Measurements from ENCODE around the gene LCN1.
"Not testable (repeated sequence)": the region's sequence is repeated elsewhere in the genome, so short reads cannot be mapped to it uniquely, and the experiment has no call there.

LCN1 gene

GRCh38 chr9:135522137-135522877 is 1.1 kb downstream of the LCN1 start:
- DNase-seq (ENCODE audit: low spot score) = no peak

- no peak for DNase-seq (ENCODE audit: low spot score)
Measured at GRCh38 chr9:135522931-135523330, 1.7 kb downstream of the LCN1 start.

- DNase-seq (ENCODE audit: low spot score) = no peak
Measured at GRCh38 chr9:135523521-135524129, 2.4 kb downstream of the LCN1 start.

GRCh38 chr9:135524130-135524861 is 3.1 kb downstream of the LCN1 start:
- no peak for DNase-seq (ENCODE audit: low spot score)

- DNase-seq (ENCODE audit: low spot score) = no peak
Measured at GRCh38 chr9:135525241-135526088, 4.2 kb downstream of the LCN1 start.

GRCh38 chr9:135526089-135526729 is 5.0 kb downstream of the LCN1 start:
- DNase-seq (ENCODE audit: low spot score) = no peak

- no peak for DNase-seq (ENCODE audit: low spot score)
Measured at GRCh38 chr9:135526730-135527571, 5.7 kb downstream of the LCN1 start.

GRCh38 chr9:135528842-135529435 is 7.7 kb downstream of the LCN1 start:
- DNase-seq (ENCODE audit: low spot score) = not testable (repeated sequence)

GRCh38 chr9:135530146-135530545 is 8.9 kb downstream of the LCN1 start:
- no peak for DNase-seq (ENCODE audit: low spot score)

GRCh38 chr9:135531096-135531495 is 9.9 kb downstream of the LCN1 start:
- DNase-seq (ENCODE audit: low spot score) = no peak

- no peak for DNase-seq (ENCODE audit: low spot score)
Measured at GRCh38 chr9:135533113-135533512, 11.9 kb downstream of the LCN1 start.

GRCh38 chr9:135533674-135534073 is 12.4 kb downstream of the LCN1 start:
- DNase-seq (ENCODE audit: low spot score) = no peak

GRCh38 chr9:135534192-135534711 is 13.0 kb downstream of the LCN1 start:
- not testable (repeated sequence) for DNase-seq (ENCODE audit: low spot score)

GRCh38 chr9:135534826-135535225 is 13.6 kb downstream of the LCN1 start:
- not testable (repeated sequence) for DNase-seq (ENCODE audit: low spot score)

- not testable (repeated sequence) for DNase-seq (ENCODE audit: low spot score)
Measured at GRCh38 chr9:135535631-135536030, 14.4 kb downstream of the LCN1 start.

GRCh38 chr9:135536216-135536615 is 15.0 kb downstream of the LCN1 start:
- DNase-seq (ENCODE audit: low spot score) = no peak

- DNase-seq (ENCODE audit: low spot score) = not testable (repeated sequence)
Measured at GRCh38 chr9:135543262-135543894, 22.1 kb downstream of the LCN1 start.

- DNase-seq (ENCODE audit: low spot score) = no peak
Measured at GRCh38 chr9:135544981-135545635, 23.9 kb downstream of the LCN1 start.

GRCh38 chr9:135545646-135546176 is 24.5 kb downstream of the LCN1 start, which contains the start of gene OBP2A:
TSS of gene OBP2A (plus strand) at chr9:135546126. CDS start at chr9:135546181, 55 bp downstream.
- not testable (repeated sequence) for DNase-seq (ENCODE audit: low spot score)

Data from HuH-7 (cell line).